ENCODE results near the gene PFDN5.

DNA sequence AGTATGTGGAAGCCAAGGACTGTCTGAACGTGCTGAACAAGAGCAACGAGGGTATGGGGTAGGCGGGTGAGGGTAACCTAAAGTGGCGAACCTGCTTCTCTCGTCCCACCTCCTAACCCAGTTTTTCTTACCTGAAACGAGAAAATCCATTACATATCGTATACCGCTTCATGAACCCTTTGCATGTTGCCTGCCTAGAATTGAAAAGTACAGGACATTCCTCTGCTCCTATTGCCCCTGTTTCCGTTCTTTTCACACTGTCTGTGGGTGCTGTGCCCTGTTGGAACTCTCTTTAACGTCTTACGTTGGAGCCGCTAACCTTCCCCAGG, 513 bp downstream of the PFDN5 start:
- TF ChIP-seq GABPA (tag; conservative IDR thresholded peaks at IDR 0.05; ENCODE audit: low read depth) (no peak), JUND (IDR thresholded peaks at IDR 0.05; ENCODE audit: borderline replicate concordance, low read depth, low read length) (no peak), JUND (tag; IDR thresholded peaks at IDR 0.05; ENCODE audit: borderline replicate concordance, low read depth, low read length) (no peak), CBFA2T2 (conservative IDR thresholded peaks at IDR 0.05) (no peak), TAF1 (IDR thresholded peaks at IDR 0.05; ENCODE audit: control insufficient read depth, extremely low read depth, insufficient read depth, low read length, severe bottlenecking) (no peak), XRCC5 (IDR thresholded peaks at IDR 0.05; ENCODE audit: low read depth, low read length) (no peak), POLR2A (conservative IDR thresholded peaks at IDR 0.05) (no peak), SIN3A (IDR thresholded peaks at IDR 0.05; ENCODE audit: borderline replicate concordance in 2 of 2, control insufficient read depth in 1 of 2, low read depth in 2 of 2, low read length in 2 of 2) (no peak), ZSCAN29 (IDR thresholded peaks at IDR 0.05) (no peak)
- TF ChIP-seq, protein P1, sequence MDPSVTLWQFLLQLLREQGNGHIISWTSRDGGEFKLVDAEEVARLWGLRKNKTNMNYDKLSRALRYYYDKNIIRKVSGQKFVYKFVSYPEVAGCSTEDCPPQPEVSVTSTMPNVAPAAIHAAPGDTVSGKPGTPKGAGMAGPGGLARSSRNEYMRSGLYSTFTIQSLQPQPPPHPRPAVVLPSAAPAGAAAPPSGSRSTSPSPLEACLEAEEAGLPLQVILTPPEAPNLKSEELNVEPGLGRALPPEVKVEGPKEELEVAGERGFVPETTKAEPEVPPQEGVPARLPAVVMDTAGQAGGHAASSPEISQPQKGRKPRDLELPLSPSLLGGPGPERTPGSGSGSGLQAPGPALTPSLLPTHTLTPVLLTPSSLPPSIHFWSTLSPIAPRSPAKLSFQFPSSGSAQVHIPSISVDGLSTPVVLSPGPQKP (CRISPR knock-in tag; IDR thresholded peaks at IDR 0.05): no peak

All from K562 (cell line).